IPS-NIHi7 (cell line): ENCODE measurements around the gene LRRC75A.
"Not testable (repeated sequence)": the region's sequence is repeated elsewhere in the genome, so short reads cannot be mapped to it uniquely, and the experiment has no call there.

ENCODE experiments used
- DNase-seq: peaks from one replicate; pipeline ENCODE4 v3.0.0; 2012; ENCODE audit warnings: mixed read lengths; ENCODE audit errors: extremely low spot score

The LRRC75A gene

GRCh38 chr17:16491703-16492612 is at the start of gene LRRC75A:
Gene LRRC75A (minus strand): TSS chr17:16492193. CDS start chr17:16491990, 203 bp downstream.
- DNase-seq, result peak; percentile 88

GRCh38 chr17:16537130-16537458 is 45.1 kb upstream of the LRRC75A start:
- no peak for DNase-seq

- DNase-seq, result no peak
Measured at GRCh38 chr17:16534236-16534635, 42.2 kb upstream of the LRRC75A start.

GRCh38 chr17:16529906-16530305 is 37.9 kb upstream of the LRRC75A start:
- DNase-seq, result no peak

GRCh38 chr17:16527298-16527697 is 35.3 kb upstream of the LRRC75A start:
- no peak for DNase-seq

GRCh38 chr17:16525556-16525955 is 33.6 kb upstream of the LRRC75A start:
- not testable (repeated sequence) for DNase-seq

- peak; percentile 89 for DNase-seq
Measured at GRCh38 chr17:16521070-16521727, 29.2 kb upstream of the LRRC75A start.

- DNase-seq, result no peak
Measured at GRCh38 chr17:16519021-16519420, 27.0 kb upstream of the LRRC75A start.

GRCh38 chr17:16517477-16517876 is 25.5 kb upstream of the LRRC75A start:
- DNase-seq, result no peak

- DNase-seq, result peak; percentile 67
Measured at GRCh38 chr17:16516594-16517051, 24.6 kb upstream of the LRRC75A start.

- DNase-seq, result no peak
Measured at GRCh38 chr17:16515933-16516332, 23.9 kb upstream of the LRRC75A start.

GRCh38 chr17:16513873-16514272 is 21.9 kb upstream of the LRRC75A start:
- no peak for DNase-seq

GRCh38 chr17:16512011-16512410 is 20.0 kb upstream of the LRRC75A start:
- no peak for DNase-seq

GRCh38 chr17:16511593-16511992 is 19.6 kb upstream of the LRRC75A start:
- DNase-seq, result no peak

GRCh38 chr17:16507918-16508533 is 16.0 kb upstream of the LRRC75A start:
- no peak for DNase-seq

GRCh38 chr17:16506188-16506587 is 14.2 kb upstream of the LRRC75A start:
- no peak for DNase-seq

GRCh38 chr17:16504984-16505383 is 13.0 kb upstream of the LRRC75A start:
- no peak for DNase-seq

GRCh38 chr17:16496820-16497489 is 5.0 kb upstream of the LRRC75A start:
- DNase-seq, result no peak

- no peak for DNase-seq
Measured at GRCh38 chr17:16495980-16496819, 4.2 kb upstream of the LRRC75A start.

- no peak for DNase-seq
Measured at GRCh38 chr17:16495561-16495960, 3.6 kb upstream of the LRRC75A start.

- DNase-seq, result no peak
Measured at GRCh38 chr17:16494059-16494458, 2.1 kb upstream of the LRRC75A start.
